ENCODE data around the gene MEIKIN. TPM values are rescaled to one million over a fixed set of nuclear protein-coding genes. Genes with fewer than 3 reads are reported as not detected.

The MEIKIN gene, protein sequence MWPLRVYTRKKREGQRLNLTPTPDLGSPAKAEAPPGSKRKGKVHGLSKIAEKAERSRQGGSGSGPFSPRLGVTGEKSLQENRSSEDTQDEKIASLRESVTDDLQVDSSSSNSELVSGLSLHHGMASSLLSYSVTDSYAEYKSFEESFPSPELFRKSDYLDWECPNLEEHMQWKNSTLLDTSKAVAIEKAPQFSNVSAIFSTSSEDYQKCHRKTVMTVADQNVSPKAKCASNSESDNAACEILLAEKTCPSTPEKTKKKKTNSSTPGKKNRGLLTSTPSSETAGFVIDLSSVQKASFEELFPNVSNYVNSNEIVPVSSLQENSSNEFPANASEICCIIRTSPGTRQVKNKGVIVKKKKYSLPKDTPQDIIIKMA
- polyA plus RNA-seq, result not detected in 2 replicates
- polyA minus RNA-seq, result not detected in 2 replicates

- Histone ChIP-seq H3K9me2 (ENCODE audit: insufficient read depth, low read length) (no peaks in the 10 kb centered on the region), H3K9me3 (ENCODE audit: low read length) (no peaks in the 10 kb centered on the region), H3K27ac (ENCODE audit: low read length) (no peak within 1 kb of the TSS), H3K9ac (ENCODE audit: low read length) (no peak within 1 kb of the TSS), H4K20me1 (ENCODE audit: insufficient read depth) (no peaks in the 10 kb centered on the region), H3K27me3 (ENCODE audit: insufficient read depth, low read depth, low read length) (no peaks in the 10 kb centered on the region), H3K36me3 (ENCODE audit: insufficient read depth, low read length) (no peaks in the 10 kb centered on the region), H3F3A (ENCODE audit: insufficient read depth, low read length, poor library complexity, severe bottlenecking) (no peaks in the 10 kb centered on the region), H2AFZ (ENCODE audit: low read depth, low read length) (no peak within 1 kb of the TSS), H3K4me3 (ENCODE audit: low read length) (no peak within 1 kb of the TSS), H3K4me2 (ENCODE audit: low read length) (no peak within 1 kb of the TSS), H3K79me2 (replicated peaks; ENCODE audit: insufficient read depth, low read length) (no peaks in the 10 kb centered on the region)
- TF ChIP-seq POLR2AphosphoS5 (IDR thresholded peaks at IDR 0.05) (no peak), MXI1 (conservative IDR thresholded peaks at IDR 0.05; ENCODE audit: poor library complexity, severe bottlenecking) (no peak), REST (IDR thresholded peaks at IDR 0.05; ENCODE audit: borderline replicate concordance) (no peak), EP300 (conservative IDR thresholded peaks at IDR 0.05; ENCODE audit: poor library complexity, severe bottlenecking) (no peak), EZH2 (IDR thresholded peaks at IDR 0.05; ENCODE audit: borderline replicate concordance, insufficient read depth, low read length, poor library complexity, severe bottlenecking) (no peak), TAF1 (IDR thresholded peaks at IDR 0.05; ENCODE audit: low read depth) (no peak), CTCF (IDR thresholded peaks at IDR 0.05; ENCODE audit: poor library complexity, severe bottlenecking) (no peak), SMC3 (conservative IDR thresholded peaks at IDR 0.05; ENCODE audit: poor library complexity) (no peak), RAD21 (conservative IDR thresholded peaks at IDR 0.05) (no peak)
Measured at GRCh38 chr5:131945551-131946168, at the start of gene MEIKIN. TSS of gene MEIKIN (minus strand) at chr5:131945663. CDS start at chr5:131945505, 158 bp downstream.

DNA sequence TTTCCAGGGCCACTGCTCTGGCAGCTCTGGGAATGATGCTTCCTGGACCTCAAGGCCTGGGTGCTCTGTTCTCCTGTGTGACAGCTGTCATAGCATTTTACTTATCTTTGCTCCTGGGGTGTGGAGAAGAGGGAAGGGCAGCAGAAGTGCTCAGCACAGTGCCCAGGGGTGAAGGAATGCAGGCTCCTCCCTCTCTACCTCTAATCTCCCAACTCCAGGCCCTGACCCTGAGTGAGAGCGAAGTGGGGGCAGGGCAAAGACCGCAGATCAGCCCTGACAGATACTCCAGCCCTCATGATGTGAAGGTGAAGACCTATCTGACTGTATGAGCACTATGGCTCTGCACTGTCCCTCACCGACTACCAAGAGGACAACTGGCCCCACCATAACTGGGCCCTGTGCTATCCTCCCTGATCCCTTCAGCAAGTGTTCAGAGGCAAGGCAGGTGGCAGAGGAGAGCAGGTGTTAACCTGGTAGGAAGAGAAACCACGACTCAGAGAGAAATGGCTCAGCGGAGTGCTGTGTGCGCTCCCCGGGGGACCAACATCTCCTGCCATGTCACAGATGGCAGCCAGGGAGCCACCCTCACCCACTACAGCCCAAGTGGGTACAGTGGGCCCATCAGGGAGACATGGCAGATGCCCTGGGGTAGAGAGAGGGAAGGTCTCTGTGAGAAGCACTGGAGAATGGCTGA lies 49.2 kb upstream of the MEIKIN start:
- H3K9ac ChIP-seq (ENCODE audit: low read length), result no peak overlapping the region
- TF ChIP-seq EZH2 (IDR thresholded peaks at IDR 0.05; ENCODE audit: borderline replicate concordance, insufficient read depth, low read length, poor library complexity, severe bottlenecking) (no peak), POLR2AphosphoS5 (IDR thresholded peaks at IDR 0.05) (no peak), MXI1 (conservative IDR thresholded peaks at IDR 0.05; ENCODE audit: poor library complexity, severe bottlenecking) (no peak), TAF1 (IDR thresholded peaks at IDR 0.05; ENCODE audit: low read depth) (no peak), CTCF (IDR thresholded peaks at IDR 0.05; ENCODE audit: poor library complexity, severe bottlenecking) (no peak), EP300 (conservative IDR thresholded peaks at IDR 0.05; ENCODE audit: poor library complexity, severe bottlenecking) (no peak), SMC3 (conservative IDR thresholded peaks at IDR 0.05; ENCODE audit: poor library complexity) (no peak), RAD21 (conservative IDR thresholded peaks at IDR 0.05) (no peak), REST (IDR thresholded peaks at IDR 0.05; ENCODE audit: borderline replicate concordance) (no peak)
- H3K9me3 ChIP-seq (ENCODE audit: low read length), result no peaks in the 10 kb centered on the region
- no peak overlapping the region for H3K27ac ChIP-seq (ENCODE audit: low read length)
- no peaks in the 10 kb centered on the region for H3K27me3 ChIP-seq (ENCODE audit: insufficient read depth, low read depth, low read length)
- no peaks in the 10 kb centered on the region for H3F3A ChIP-seq (ENCODE audit: insufficient read depth, low read length, poor library complexity, severe bottlenecking)
- H3K4me2 ChIP-seq (ENCODE audit: low read length), result no peak overlapping the region
- H3K9me2 ChIP-seq (ENCODE audit: insufficient read depth, low read length), result no peaks in the 10 kb centered on the region
- no peak overlapping the region for H3K4me3 ChIP-seq (ENCODE audit: low read length)
- H3K79me2 ChIP-seq (replicated peaks; ENCODE audit: insufficient read depth, low read length), result no peaks in the 10 kb centered on the region
- no peak overlapping the region for H2AFZ ChIP-seq (ENCODE audit: low read depth, low read length)
- no peaks in the 10 kb centered on the region for H4K20me1 ChIP-seq (ENCODE audit: insufficient read depth)
- no peaks in the 10 kb centered on the region for H3K36me3 ChIP-seq (ENCODE audit: insufficient read depth, low read length)

All from neural cell (in vitro differentiated cells).